Measurements from ENCODE around the gene BAZ1B. TPM values are rescaled to one million over a fixed set of nuclear protein-coding genes. Genes with fewer than 3 reads are reported as not detected.

BAZ1B gene
- polyA plus RNA-seq, 1 donor from 2014 or later = 35.0 TPM

GRCh38 chr7:73447121-73447733 is 74.9 kb downstream of the BAZ1B start:
- TF ChIP-seq MXI1 (conservative IDR thresholded peaks at IDR 0.05; ENCODE audit: poor library complexity, severe bottlenecking) (no peak), EP300 (conservative IDR thresholded peaks at IDR 0.05; ENCODE audit: poor library complexity, severe bottlenecking) (no peak), RAD21 (conservative IDR thresholded peaks at IDR 0.05) (no peak), CTCF (IDR thresholded peaks at IDR 0.05; ENCODE audit: poor library complexity, severe bottlenecking) (no peak), POLR2AphosphoS5 (IDR thresholded peaks at IDR 0.05) (no peak), REST (IDR thresholded peaks at IDR 0.05; ENCODE audit: borderline replicate concordance) (no peak), TAF1 (IDR thresholded peaks at IDR 0.05; ENCODE audit: low read depth) (no peak), EZH2 (IDR thresholded peaks at IDR 0.05; ENCODE audit: borderline replicate concordance, insufficient read depth, low read length, poor library complexity, severe bottlenecking) (no peak), SMC3 (conservative IDR thresholded peaks at IDR 0.05; ENCODE audit: poor library complexity) (no peak)
- H3K9me2 ChIP-seq (ENCODE audit: insufficient read depth, low read length) = no peaks in the 10 kb centered on the region
- no peaks in the 10 kb centered on the region for H3K79me2 ChIP-seq (replicated peaks; ENCODE audit: insufficient read depth, low read length)
- no peak overlapping the region for H3K4me3 ChIP-seq (ENCODE audit: low read length)
- H3K36me3 ChIP-seq (ENCODE audit: insufficient read depth, low read length) = peaks cover 12% of the 10 kb centered on the region
- no peaks in the 10 kb centered on the region for H3F3A ChIP-seq (ENCODE audit: insufficient read depth, low read length, poor library complexity, severe bottlenecking)
- H3K27ac ChIP-seq (ENCODE audit: low read length) = no peak overlapping the region
- H3K27me3 ChIP-seq (ENCODE audit: insufficient read depth, low read depth, low read length) = no peaks in the 10 kb centered on the region
- no peak overlapping the region for H3K4me2 ChIP-seq (ENCODE audit: low read length)
- H3K9ac ChIP-seq (ENCODE audit: low read length) = no peak overlapping the region
- H3K9me3 ChIP-seq (ENCODE audit: low read length) = no peaks in the 10 kb centered on the region
- H4K20me1 ChIP-seq (ENCODE audit: insufficient read depth) = no peaks in the 10 kb centered on the region
- H2AFZ ChIP-seq (ENCODE audit: low read depth, low read length) = no peak overlapping the region

DNA sequence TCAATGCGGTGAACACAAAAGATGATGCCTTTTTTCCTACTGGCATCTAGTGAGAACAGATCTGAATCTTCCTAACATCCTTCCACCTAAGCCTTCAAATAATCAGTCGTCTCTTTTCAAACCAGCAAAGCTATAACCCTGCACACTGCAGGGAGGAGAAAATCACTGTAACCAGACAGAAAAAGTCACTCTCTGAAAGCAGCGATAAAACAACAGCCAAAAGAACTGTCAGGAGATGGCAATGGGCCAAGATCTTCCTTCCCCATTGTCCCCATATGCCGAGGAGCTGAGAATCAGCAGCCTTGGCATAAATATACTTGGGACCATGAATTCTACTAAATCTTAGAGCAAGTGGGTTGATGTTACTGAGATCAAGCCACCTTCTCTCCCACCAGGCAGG is 75.4 kb downstream of the BAZ1B start:
- Histone ChIP-seq H3K4me2 (ENCODE audit: low read length) (no peak overlapping the region), H2AFZ (ENCODE audit: low read depth, low read length) (no peak overlapping the region), H3K9me3 (ENCODE audit: low read length) (no peaks in the 10 kb centered on the region), H3K79me2 (replicated peaks; ENCODE audit: insufficient read depth, low read length) (no peaks in the 10 kb centered on the region), H3K27ac (ENCODE audit: low read length) (no peak overlapping the region), H3K27me3 (ENCODE audit: insufficient read depth, low read depth, low read length) (no peaks in the 10 kb centered on the region), H4K20me1 (ENCODE audit: insufficient read depth) (no peaks in the 10 kb centered on the region), H3F3A (ENCODE audit: insufficient read depth, low read length, poor library complexity, severe bottlenecking) (no peaks in the 10 kb centered on the region), H3K9ac (ENCODE audit: low read length) (no peak overlapping the region), H3K9me2 (ENCODE audit: insufficient read depth, low read length) (no peaks in the 10 kb centered on the region), H3K4me3 (ENCODE audit: low read length) (no peak overlapping the region), H3K36me3 (ENCODE audit: insufficient read depth, low read length) (peaks cover 12% of the 10 kb centered on the region)
- no peak for TF ChIP-seq EP300 (conservative IDR thresholded peaks at IDR 0.05; ENCODE audit: poor library complexity, severe bottlenecking)
- no peak for TF ChIP-seq REST (IDR thresholded peaks at IDR 0.05; ENCODE audit: borderline replicate concordance)
- TF ChIP-seq SMC3 (conservative IDR thresholded peaks at IDR 0.05; ENCODE audit: poor library complexity) = no peak
- no peak for TF ChIP-seq EZH2 (IDR thresholded peaks at IDR 0.05; ENCODE audit: borderline replicate concordance, insufficient read depth, low read length, poor library complexity, severe bottlenecking)
- TF ChIP-seq RAD21 (conservative IDR thresholded peaks at IDR 0.05) = no peak
